H1 (cell line): ENCODE measurements around the gene AQP7. TPM values are rescaled to one million over a fixed set of nuclear protein-coding genes. Genes with fewer than 3 reads are reported as not detected.

Source experiments
- CTCF ChIA-PET: fragments of 300-600 bp; sonication (Branson Sonifier 250); formaldehyde crosslinking; loops from one replicate; lab custom pipeline; 2021; ENCODE audit not compliant: partially characterized antibody; lab: Charles Lee
- POLR2A ChIA-PET: fragments of 300-600 bp; sonication (Branson Sonifier 250); formaldehyde crosslinking; loops from one replicate; lab custom pipeline; 2021; ENCODE audit warnings: inconsistent platforms; ENCODE audit not compliant: partially characterized antibody; lab: Charles Lee
- DNase-seq, 2 experiments: peaks; one replicate each; pipeline versions ENCODE4 v3.0.0 to v3.0.0-alpha.2; 2010 to 2022; ENCODE audit warnings: low spot score in 2 of 2, low read depth in 1 of 2, mixed read lengths in 1 of 2
- FAIRE-seq: peaks from 2 replicates; lab custom pipeline; 2011; peaks lifted over from hg19 to GRCh38; lab: Jason Lieb, UNC
- H2AFZ ChIP-seq: 2 replicates; pipeline ENCODE4 v1.8.1; 2012; ENCODE audit warnings: low read length, inconsistent platforms
- H2AK5ac ChIP-seq: 2 replicates; pipeline ENCODE4 v1.6.1; 2013; ENCODE audit warnings: low read depth, low read length
- H2BK120ac ChIP-seq: replicated peaks from 2 replicates; pipeline ENCODE3; 2013; ENCODE audit warnings: low read depth, low read length, inconsistent platforms
- H2BK12ac ChIP-seq: 2 replicates; pipeline ENCODE4 v1.6.1; 2013; ENCODE audit warnings: low read depth, low read length
- H2BK15ac ChIP-seq: 2 replicates; pipeline ENCODE4 v1.6.1; 2013; ENCODE audit warnings: low read length
- H2BK20ac ChIP-seq: 2 replicates; pipeline ENCODE4 v1.6.1; 2013; ENCODE audit warnings: low read length
- H2BK5ac ChIP-seq: 2 replicates; pipeline ENCODE4 v1.6.1; 2013; ENCODE audit warnings: low read depth, low read length
- H3K14ac ChIP-seq: 2 replicates; pipeline ENCODE4 v1.6.1; 2013; ENCODE audit warnings: inconsistent platforms; ENCODE audit not compliant: insufficient read length
- H3K18ac ChIP-seq: 2 replicates; pipeline ENCODE4 v1.6.1; 2013; ENCODE audit warnings: low read length; ENCODE audit errors: extremely low read depth
- H3K23ac ChIP-seq: 2 replicates; pipeline ENCODE4 v1.6.1; 2013; ENCODE audit warnings: inconsistent platforms; ENCODE audit not compliant: insufficient read length
- H3K23me2 ChIP-seq: 2 replicates; pipeline ENCODE4 v1.6.1; 2013; ENCODE audit warnings: low read depth, low read length
- H3K27ac ChIP-seq: 2 replicates; pipeline ENCODE4 v1.6.1; 2011; ENCODE audit warnings: low read depth, low read length, inconsistent platforms
- H3K27me3 ChIP-seq, 4 experiments: replicated peaks in 1 of 4; 1 replicate in 1 of 4; 2 replicates in 3 of 4; pipeline versions ENCODE4 v1.6.1 to v1.8.1; 2011 to 2013; ENCODE audit warnings: low read length in 3 of 4, mild to moderate bottlenecking in 3 of 4, inconsistent platforms in 2 of 4, mixed read lengths in 2 of 4, moderate library complexity in 1 of 4; ENCODE audit not compliant: control insufficient read depth in 3 of 4, insufficient read depth in 3 of 4; ENCODE audit errors: extremely low read depth in 1 of 4
- H3K36me3 ChIP-seq, 4 experiments: 2 replicates each; pipeline versions ENCODE4 v1.6.1 to v1.8.1; 2011 to 2013; ENCODE audit warnings: mild to moderate bottlenecking in 4 of 4, low read length in 3 of 4, moderate library complexity in 2 of 4, control low read depth in 1 of 4, inconsistent platforms in 1 of 4; ENCODE audit not compliant: insufficient read depth in 4 of 4, control insufficient read depth in 2 of 4
- H3K4ac ChIP-seq: replicated peaks from 2 replicates; pipeline ENCODE3; 2013; ENCODE audit warnings: low read length, low read depth, mixed read lengths, inconsistent platforms; ENCODE audit not compliant: insufficient read length
- H3K4me1 ChIP-seq, 4 experiments: replicated peaks in 1 of 4; 1 replicate in 1 of 4; 2 replicates in 3 of 4; pipeline versions ENCODE4 v1.6.1 to v1.8.1; 2011 to 2013; ENCODE audit warnings: low read length in 3 of 4, inconsistent platforms in 2 of 4, mixed read lengths in 1 of 4; ENCODE audit not compliant: insufficient read depth in 4 of 4, control insufficient read depth in 3 of 4
- H3K4me2 ChIP-seq, 2 experiments: 2 replicates each; pipeline versions ENCODE4 v1.6.1 to v1.8.1; 2011 to 2013; ENCODE audit warnings: low read depth in 2 of 2, low read length in 2 of 2, control low read depth in 1 of 2, inconsistent platforms in 1 of 2, mild to moderate bottlenecking in 1 of 2; ENCODE audit not compliant: insufficient read depth in 1 of 2
- H3K4me3 ChIP-seq, 4 experiments: fragments of 200-600, 300-600 bp in 1 of 4; sonication (generic), shearing (Covaris generic), sonication (Bioruptor Twin) in 1 of 4; 2 replicates each; pipeline versions ENCODE4 v1.5.1 to v1.8.1; 2011 to 2016; ENCODE audit warnings: low read length in 4 of 4, low read depth in 3 of 4, control low read depth in 2 of 4, inconsistent platforms in 2 of 4, mild to moderate bottlenecking in 2 of 4, mixed read lengths in 1 of 4, moderate library complexity in 1 of 4; ENCODE audit not compliant: insufficient read depth in 2 of 4; ENCODE audit errors: extremely low read depth in 1 of 4
- H3K56ac ChIP-seq: replicated peaks from 2 replicates; pipeline ENCODE3; 2013; ENCODE audit warnings: low read depth, mild to moderate bottlenecking, mixed read lengths, low read length, inconsistent platforms; ENCODE audit not compliant: insufficient read length
- H3K79me1 ChIP-seq: 2 replicates; pipeline ENCODE4 v1.6.1; 2013; ENCODE audit warnings: low read depth, low read length, control low read depth
- H3K79me2 ChIP-seq, 2 experiments: 2 replicates each; pipeline versions ENCODE4 v1.6.1 to v1.8.1; 2012 to 2013; ENCODE audit warnings: low read length in 2 of 2, mild to moderate bottlenecking in 2 of 2, inconsistent platforms in 1 of 2; ENCODE audit not compliant: insufficient read depth in 2 of 2, control insufficient read depth in 1 of 2
- H3K9ac ChIP-seq, 4 experiments: replicated peaks in 1 of 4; 1 replicate in 1 of 4; 2 replicates in 3 of 4; pipeline versions ENCODE4 v1.6.1 to v1.8.1; 2011 to 2013; ENCODE audit warnings: low read depth in 3 of 4, low read length in 3 of 4, control low read depth in 2 of 4, mild to moderate bottlenecking in 2 of 4, moderate library complexity in 2 of 4, inconsistent platforms in 1 of 4; ENCODE audit errors: extremely low read depth in 1 of 4
- H3K9me3 ChIP-seq, 2 experiments: 2 replicates each; pipeline versions ENCODE4 v1.6.1 to v1.8.1; 2012 to 2013; ENCODE audit warnings: mild to moderate bottlenecking in 2 of 2, moderate library complexity in 2 of 2, control low read depth in 1 of 2, inconsistent platforms in 1 of 2, low read depth in 1 of 2, low read length in 1 of 2, mixed read lengths in 1 of 2; ENCODE audit not compliant: insufficient read depth in 2 of 2
- H4K20me1 ChIP-seq, 2 experiments: replicated peaks in 1 of 2; 2 replicates each; pipeline versions ENCODE3 to v1.8.1; 2011 to 2013; ENCODE audit warnings: inconsistent platforms in 2 of 2, low read length in 2 of 2, mild to moderate bottlenecking in 1 of 2; ENCODE audit not compliant: insufficient read depth in 2 of 2, control insufficient read depth in 1 of 2
- H4K5ac ChIP-seq: 2 replicates; pipeline ENCODE4 v1.6.1; 2013; ENCODE audit warnings: low read length, low read depth, mixed read lengths, inconsistent platforms; ENCODE audit not compliant: insufficient read length
- H4K8ac ChIP-seq: 2 replicates; pipeline ENCODE4 v1.8.0; 2013; ENCODE audit warnings: mild to moderate bottlenecking, moderate library complexity, low read length, inconsistent platforms; ENCODE audit not compliant: insufficient read depth; ENCODE audit errors: extremely low read depth
- H4K91ac ChIP-seq: replicated peaks from 2 replicates; pipeline ENCODE3; 2013; ENCODE audit warnings: low read length, mixed read lengths, inconsistent platforms; ENCODE audit not compliant: insufficient read length
- ASH2L ChIP-seq: fragments of 200-600, 300-600 bp; sonication (generic); IDR thresholded peaks from one replicate; pipeline ENCODE4 v1.7.1; 2017; ENCODE audit warnings: low read length
- BRCA1 ChIP-seq: IDR thresholded peaks from 2 replicates; pipeline ENCODE4 v1.6.1; 2012; ENCODE audit warnings: low read depth, low read length, improper control_type of control experiment
- EGR1 ChIP-seq: IDR thresholded peaks from 2 replicates; pipeline ENCODE4 v1.6.1; 2011; ENCODE audit warnings: low read depth, low read length, borderline replicate concordance
- KDM5A ChIP-seq: fragments of 200-600 bp; IDR thresholded peaks from 2 replicates; pipeline ENCODE4 v1.7.1; 2012; ENCODE audit warnings: mild to moderate bottlenecking, low read length, inconsistent platforms, mixed read lengths
- MAFK ChIP-seq: IDR thresholded peaks from 2 replicates; pipeline ENCODE4 v1.6.1; 2012; ENCODE audit warnings: low read depth, mild to moderate bottlenecking, improper control_type of control experiment, low read length
- NANOG ChIP-seq: IDR thresholded peaks from 2 replicates; pipeline ENCODE4 v1.6.1; 2011; ENCODE audit warnings: low read length, low read depth, mild to moderate bottlenecking, inconsistent platforms; ENCODE audit not compliant: insufficient read depth, poor library complexity, severe bottlenecking
- RAD21 ChIP-seq, 2 experiments: IDR thresholded peaks in 1 of 2; conservative IDR thresholded peaks in 1 of 2; 2 replicates each; pipeline ENCODE4 v1.6.1; 2011; ENCODE audit warnings: low read depth in 2 of 2, low read length in 2 of 2, improper control_type of control experiment in 1 of 2, inconsistent platforms in 1 of 2, mild to moderate bottlenecking in 1 of 2, moderate library complexity in 1 of 2
- RFX5 ChIP-seq: IDR thresholded peaks from 2 replicates; pipeline ENCODE4 v1.6.1; 2011; ENCODE audit warnings: low read depth, low read length, improper control_type of control experiment, borderline replicate concordance
- TAF1 ChIP-seq: IDR thresholded peaks from 2 replicates; pipeline ENCODE4 v1.6.1; 2011; ENCODE audit warnings: mild to moderate bottlenecking, low read depth, low read length
- WGBS, 2 experiments: shearing (Covaris generic) in 1 of 2; methylation state at CpG; one replicate each; pipeline versions ENCODE4 v1.1.6 to v1.1.7; 2013 to 2015; ENCODE audit warnings: low lambda C conversion rate in 2 of 2, mixed read lengths in 2 of 2, inconsistent platforms in 1 of 2, low coverage in 1 of 2, missing lambda C conversion rate in 1 of 2; ENCODE audit not compliant: insufficient replicate concordance in 2 of 2, insufficient coverage in 1 of 2, insufficient read length in 1 of 2; ENCODE audit errors: extremely low coverage in 1 of 2, missing lambda C conversion rate in 1 of 2; 5-methylcytosine and 5-hydroxymethylcytosine counted together
- polyA plus RNA-seq, 7 experiments: library from polyadenylated mRNA; depleted of rRNA in 3 of 7; stranded (reverse) in 5 of 7; unstranded in 2 of 7; fragments of >200 nt in 5 of 7; fragments of 200-250 nt in 2 of 7; gene quantifications; 1 replicate in 5 of 7; 2 replicates in 1 of 7; 4 replicates in 1 of 7; pipeline versions ENCODE4 v1.2.1 to v1.2.3, GENCODE V29; 2011 to 2013; ENCODE audit warnings: missing spikeins in 2 of 7, mixed read lengths in 2 of 7
- total RNA-seq: library from RNA; stranded (reverse); fragmentation: NEBNext Ultra II Directional; extraction: Animal tissue kit (Norgen Biotek cat#: 25700); gene quantifications from 2 replicates; pipeline ENCODE4 v1.2.1, GENCODE V29; 2021
- TF ChIP-seq, protein P1 (sequence below): IDR thresholded peaks from 2 replicates; pipeline ENCODE4 v1.6.1; 2011; ENCODE audit warnings: low read length, improper control_type of control experiment
- TF ChIP-seq, protein P2 (sequence below): IDR thresholded peaks from 2 replicates; pipeline ENCODE4 v1.6.1; 2011; ENCODE audit warnings: low read depth, mild to moderate bottlenecking, low read length; ENCODE audit not compliant: insufficient read depth

The AQP7 gene
- total and polyA plus RNA-seq, 2 of the 8 experiments (the other 6 are each of a cell fraction or from before 2014, with no cell fraction given), result not detected

DNA sequence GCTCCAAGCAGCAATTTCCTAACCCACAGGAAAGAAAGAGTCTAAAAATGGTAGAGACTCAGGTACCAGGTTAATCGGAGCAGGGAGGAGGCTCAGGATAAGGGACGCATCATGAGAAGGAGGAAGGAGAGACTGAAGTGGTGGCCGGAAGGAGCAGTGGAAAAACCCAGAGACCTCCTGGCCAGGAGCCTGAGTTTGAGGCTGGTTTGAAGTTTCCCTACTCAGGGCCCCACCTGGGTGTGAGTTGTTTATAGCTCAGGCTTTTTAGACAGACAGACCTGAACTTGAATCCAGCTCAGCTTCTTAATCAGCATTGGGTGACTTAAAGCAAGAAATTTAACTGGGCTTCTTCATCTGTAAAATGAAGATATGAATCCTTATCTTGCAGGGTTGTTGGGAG, 11.9 kb upstream of the AQP7 start:
- no peak overlapping the region for H2AK5ac ChIP-seq
- no peak overlapping the region for H2BK20ac ChIP-seq
- no peaks in the 10 kb centered on the region for H3K9me3 ChIP-seq
- H3K4me3 ChIP-seq, result no peak overlapping the region
- no peak overlapping the region for H2BK12ac ChIP-seq
- no peak overlapping the region for H2BK120ac ChIP-seq
- H3K79me2 ChIP-seq, result no peaks in the 10 kb centered on the region
- CTCF ChIA-PET, result interaction anchor here (1.0 to 9.5 kb wide), 12 partner anchors 10 to 113 kb away, joined by 3 to 134 read pairs (median 15); partner anchors contain the start of genes AQP3, AQP7 and NOL6
- no peak overlapping the region for H2AFZ ChIP-seq
- WGBS, 2 experiments, result 90% methylated on average over 3 of the region's 3 CpGs; no CpG with 5 or more reads in 1 of the 2 experiments
- POLR2A ChIA-PET, result no interaction called here
- H3K23ac ChIP-seq, result no peak overlapping the region
- H2BK15ac ChIP-seq, result no peak overlapping the region
- no peaks in the 10 kb centered on the region for H3K36me3 ChIP-seq
- no peak overlapping the region for H4K91ac ChIP-seq
- H3K27me3 ChIP-seq, result no peaks in the 10 kb centered on the region
- no peak overlapping the region for H4K5ac ChIP-seq
- H2BK5ac ChIP-seq, result no peak overlapping the region
- no peak overlapping the region for H3K18ac ChIP-seq
- no peaks in the 10 kb centered on the region for H3K79me1 ChIP-seq
- H4K20me1 ChIP-seq, result no peaks in the 10 kb centered on the region
- DNase-seq, result no peak
- no peak overlapping the region for H3K9ac ChIP-seq
- no peak overlapping the region for H4K8ac ChIP-seq
- TF ChIP-seq, protein P1, sequence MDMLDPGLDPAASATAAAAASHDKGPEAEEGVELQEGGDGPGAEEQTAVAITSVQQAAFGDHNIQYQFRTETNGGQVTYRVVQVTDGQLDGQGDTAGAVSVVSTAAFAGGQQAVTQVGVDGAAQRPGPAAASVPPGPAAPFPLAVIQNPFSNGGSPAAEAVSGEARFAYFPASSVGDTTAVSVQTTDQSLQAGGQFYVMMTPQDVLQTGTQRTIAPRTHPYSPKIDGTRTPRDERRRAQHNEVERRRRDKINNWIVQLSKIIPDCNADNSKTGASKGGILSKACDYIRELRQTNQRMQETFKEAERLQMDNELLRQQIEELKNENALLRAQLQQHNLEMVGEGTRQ, result no peak
- TF ChIP-seq RAD21 (IDR thresholded peaks at IDR 0.05 in 1 of 2, conservative IDR thresholded peaks at IDR 0.05 in 1 of 2; ENCODE audit: low read depth in 2 of 2, low read length in 2 of 2) (no peak), BRCA1 (no peak), RFX5 (no peak), KDM5A (no peak), EGR1 (no peak), TAF1 (no peak), MAFK (no peak), ASH2L (no peak), NANOG (no peak)
- TF ChIP-seq, protein P2, sequence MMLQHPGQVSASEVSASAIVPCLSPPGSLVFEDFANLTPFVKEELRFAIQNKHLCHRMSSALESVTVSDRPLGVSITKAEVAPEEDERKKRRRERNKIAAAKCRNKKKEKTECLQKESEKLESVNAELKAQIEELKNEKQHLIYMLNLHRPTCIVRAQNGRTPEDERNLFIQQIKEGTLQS, result no peak
- TF ChIP-seq, all 59 proteins: peak for 0
- Histone ChIP-seq H3K27ac (no peak overlapping the region), H3K4me2 (no peak overlapping the region), H3K4me1 (peaks cover 0 to 4% (median 3%) of the 10 kb centered on the region in 4 experiments; a peak in 2 of 7 replicates), H3K4ac (no peak overlapping the region), H3K56ac (no peak overlapping the region), H3K14ac (no peak overlapping the region), H3K23me2 (no peaks in the 10 kb centered on the region)
- FAIRE-seq, result no peak
